GM12891 (cell line): Measurements from ENCODE around the gene BTG1.

ENCODE experiments used
- POLR2A ChIP-seq: IDR thresholded peaks from 2 replicates; pipeline ENCODE4 v1.6.1; 2011; ENCODE audit warnings: low read depth, low read length, control low read depth
- POLR2AphosphoS5 ChIP-seq: IDR thresholded peaks from 2 replicates; pipeline ENCODE4 v1.6.1; 2011; ENCODE audit warnings: low read depth, low read length, control low read depth
- TAF1 ChIP-seq: IDR thresholded peaks from 2 replicates; pipeline ENCODE4 v1.6.1; 2011; ENCODE audit warnings: low read depth, low read length, control low read depth

GRCh38 chr12:92102606-92103005 is 43.0 kb downstream of the BTG1 start:
- no peak for TF ChIP-seq POLR2AphosphoS5
- no peak for TF ChIP-seq POLR2A
- no peak for TF ChIP-seq TAF1
